ENCODE measurements around the gene HMBS. TPM values are rescaled to one million over a fixed set of nuclear protein-coding genes. Genes with fewer than 3 reads are reported as not detected.
"Not testable (repeated sequence)": the region's sequence is repeated elsewhere in the genome, so short reads cannot be mapped to it uniquely, and the experiment has no call there.

Gene HMBS
- polyA plus RNA-seq: 10 to 100 TPM; 13.7 to 23.3 (median 14.7) TPM

DNA sequence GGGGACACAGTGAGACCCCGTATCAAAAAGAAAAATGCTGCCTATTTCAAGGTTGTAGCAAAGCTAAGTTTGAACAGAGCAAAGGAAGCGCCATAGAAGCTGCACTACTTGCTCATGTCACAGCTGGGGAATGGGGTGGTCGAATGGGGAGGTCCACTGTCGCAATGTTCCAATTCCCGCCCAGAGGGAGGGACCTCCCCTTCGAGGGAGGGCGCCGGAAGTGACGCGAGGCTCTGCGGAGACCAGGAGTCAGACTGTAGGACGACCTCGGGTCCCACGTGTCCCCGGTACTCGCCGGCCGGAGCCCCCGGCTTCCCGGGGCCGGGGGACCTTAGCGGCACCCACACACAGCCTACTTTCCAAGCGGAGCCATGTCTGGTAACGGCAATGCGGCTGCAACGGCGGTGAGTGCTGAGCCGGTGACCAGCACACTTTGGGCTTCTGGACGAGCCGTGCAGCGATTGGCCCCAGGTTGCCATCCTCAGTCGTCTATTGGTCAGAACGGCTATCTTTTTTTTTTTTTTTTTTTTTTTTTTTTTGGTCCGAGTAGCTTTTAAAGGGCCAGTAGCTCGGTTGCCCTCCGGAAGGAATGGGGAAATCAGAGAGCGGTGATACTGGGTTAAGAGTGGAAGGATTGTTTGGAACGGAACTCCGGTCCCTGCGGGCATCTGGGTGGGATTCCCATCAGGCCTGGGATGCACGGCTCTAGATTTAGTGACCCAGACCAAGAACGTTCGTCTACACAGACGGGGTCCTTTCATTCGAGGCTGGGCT, at the start of gene HMBS:
Gene HMBS (plus strand): TSS at position 219 of the 774 bp plus-strand sequence. CDS start 153 bp downstream, at position 372.
- H3K27ac ChIP-seq (ENCODE audit: low read depth, low read length): peak within 1 kb of the TSS; percentile 48
- 0 to 1% (median 1%) methylated on average over 45 of the region's 45 CpGs for WGBS, 3 donors

DNA sequence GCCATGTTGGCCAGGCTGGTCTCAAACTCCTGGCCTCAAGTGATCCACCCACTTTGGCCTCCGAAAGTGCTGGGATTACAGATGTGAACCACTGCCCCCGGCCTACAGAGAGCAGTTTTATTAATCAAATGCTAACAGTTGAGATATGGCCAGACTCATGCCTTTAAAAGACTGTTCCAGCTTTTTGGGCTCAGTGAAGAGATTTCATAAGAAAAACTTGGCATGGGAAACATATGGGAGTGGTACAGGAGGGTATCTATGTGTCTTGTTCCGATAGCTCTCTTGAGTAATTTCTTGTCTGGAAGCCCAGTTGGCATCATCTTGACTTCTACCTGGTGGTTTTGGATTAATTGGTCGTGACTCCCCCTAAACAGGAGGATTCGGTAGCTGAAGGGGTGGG, 45.8 kb upstream of the HMBS start:
- no peak overlapping the region for H3K27ac ChIP-seq (ENCODE audit: low read depth, low read length)
- WGBS, 3 donors: 74 to 85% (median 82%) methylated on average over 5 of the region's 5 CpGs

DNA sequence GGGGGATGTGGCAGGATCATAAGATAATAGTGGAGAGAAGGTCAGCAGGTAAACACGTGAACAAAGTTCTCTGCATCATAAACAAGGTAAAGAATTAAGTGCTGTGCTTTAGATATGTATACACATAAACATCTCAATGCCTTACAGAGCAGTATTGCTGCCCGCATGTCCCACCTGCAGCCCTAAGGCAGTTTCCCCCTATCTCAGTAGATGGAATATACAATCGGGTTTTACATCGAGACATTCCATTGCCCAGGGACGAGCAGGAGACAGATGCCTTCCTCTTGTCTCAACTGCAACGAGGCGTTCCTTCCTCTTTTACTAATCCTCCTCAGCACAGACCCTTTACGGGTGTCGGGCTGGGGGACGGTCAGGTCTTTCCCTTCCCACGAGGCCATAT, 45.2 kb upstream of the HMBS start:
- H3K27ac ChIP-seq (ENCODE audit: low read depth, low read length): not testable (repeated sequence)
- WGBS, 3 donors: 19 to 63% (median 25%) methylated on average over 7 to 11 of the region's 11 CpGs

DNA sequence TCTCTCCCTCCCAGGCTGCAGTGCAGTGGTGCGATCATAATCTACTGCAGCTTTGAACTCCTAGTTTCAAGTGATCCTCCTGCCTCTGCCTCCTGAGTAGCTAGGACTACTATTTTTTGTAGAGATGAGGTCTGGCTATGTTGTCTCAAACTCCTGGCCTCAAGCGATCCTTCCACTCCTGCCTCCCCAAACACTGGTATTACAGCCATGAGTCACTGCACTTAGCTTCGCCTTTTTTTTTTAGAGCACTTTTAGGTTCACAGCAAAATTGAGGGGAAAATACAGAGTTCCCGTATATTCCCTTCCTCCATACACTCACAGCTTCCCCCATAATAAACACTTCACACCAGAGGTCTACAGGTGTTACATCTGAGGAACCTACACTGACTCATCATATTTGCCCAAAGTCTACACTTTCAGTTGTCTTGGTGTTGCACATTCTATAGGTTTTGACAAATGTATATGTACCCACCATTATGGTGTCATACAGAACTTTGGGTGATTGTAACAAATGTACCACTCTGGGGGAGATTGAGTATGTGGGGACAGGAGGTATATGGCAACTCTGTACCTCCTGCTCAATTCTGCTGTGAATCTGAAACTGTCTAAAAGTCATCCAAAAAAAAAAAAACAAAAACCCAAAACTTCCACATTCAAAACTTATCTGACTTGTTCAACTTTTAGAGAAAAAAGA, 42.7 kb upstream of the HMBS start:
- H3K27ac ChIP-seq (ENCODE audit: low read depth, low read length): no peak overlapping the region
- 90 to 95% (median 91%) methylated on average over 4 of the region's 4 CpGs for whole genome bisulfite sequencing, 3 donors

DNA sequence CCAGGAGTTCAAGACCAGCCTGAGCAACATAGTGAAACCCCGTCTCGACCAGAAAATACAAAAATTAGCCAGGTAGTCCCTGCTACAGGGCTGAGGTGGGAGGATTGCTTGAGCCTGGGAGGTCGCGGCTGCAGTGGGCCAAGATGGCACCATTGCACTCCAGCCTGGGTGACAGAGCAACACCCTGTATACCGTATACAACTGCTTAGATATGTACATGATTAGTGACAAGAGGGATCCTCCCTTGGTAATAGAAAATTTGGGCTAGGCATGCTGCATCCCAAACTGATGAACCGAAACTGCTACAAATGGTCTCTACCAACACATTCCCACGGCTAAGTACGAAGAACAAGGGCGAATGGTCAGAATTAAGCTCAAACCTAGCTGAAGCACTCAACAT, 41.8 kb upstream of the HMBS start:
- no peak overlapping the region for H3K27ac ChIP-seq (ENCODE audit: low read depth, low read length)
- WGBS, 3 donors: 83 to 91% (median 91%) methylated on average over 9 of the region's 9 CpGs

DNA sequence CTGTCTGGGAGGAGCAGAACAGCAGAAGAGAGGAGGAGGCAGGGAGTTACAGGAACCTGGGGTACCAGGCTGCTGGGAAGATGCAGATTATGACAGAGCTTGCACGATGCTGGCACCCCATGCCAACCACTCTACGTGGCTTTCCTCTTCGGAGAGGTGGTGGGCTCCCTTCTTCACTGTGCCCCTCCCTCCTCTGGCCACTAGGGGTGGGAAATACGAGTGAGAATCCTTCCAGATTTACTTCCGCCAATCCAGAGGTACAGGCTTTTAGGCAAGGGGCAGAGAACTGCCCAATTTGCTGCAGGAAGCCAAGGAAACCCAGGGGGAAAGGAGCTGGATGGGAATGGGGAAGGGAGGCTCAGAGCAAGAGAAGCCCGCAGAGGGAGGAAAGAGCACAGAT, 40.0 kb upstream of the HMBS start:
- no peak overlapping the region for H3K27ac ChIP-seq (ENCODE audit: low read depth, low read length)
- WGBS, 3 donors: 75 to 84% (median 79%) methylated on average over 6 of the region's 6 CpGs

DNA sequence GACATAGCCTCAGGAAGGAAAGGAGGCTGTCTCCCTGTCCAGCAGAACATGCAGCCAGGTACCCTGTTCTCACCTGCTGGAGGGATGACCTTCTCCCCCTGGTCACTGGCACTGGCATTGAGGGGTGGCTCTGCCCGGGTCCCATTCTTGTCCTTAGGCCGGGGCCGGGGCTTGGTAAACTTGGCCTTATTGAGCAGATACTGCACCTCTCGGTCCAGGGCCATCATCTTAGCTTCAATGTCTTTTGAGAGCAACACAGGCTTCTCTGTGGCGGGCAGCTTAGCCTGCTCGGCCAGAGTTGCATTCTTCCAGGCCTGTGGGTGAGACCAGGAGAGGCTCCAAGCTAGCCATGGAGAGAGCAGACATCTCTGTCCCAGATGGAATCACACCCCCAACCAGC, 38.2 kb upstream of the HMBS start:
- H3K27ac ChIP-seq (ENCODE audit: low read depth, low read length): no peak overlapping the region
- 96 to 98% (median 97%) methylated on average over 6 of the region's 6 CpGs for WGBS, 3 donors

DNA sequence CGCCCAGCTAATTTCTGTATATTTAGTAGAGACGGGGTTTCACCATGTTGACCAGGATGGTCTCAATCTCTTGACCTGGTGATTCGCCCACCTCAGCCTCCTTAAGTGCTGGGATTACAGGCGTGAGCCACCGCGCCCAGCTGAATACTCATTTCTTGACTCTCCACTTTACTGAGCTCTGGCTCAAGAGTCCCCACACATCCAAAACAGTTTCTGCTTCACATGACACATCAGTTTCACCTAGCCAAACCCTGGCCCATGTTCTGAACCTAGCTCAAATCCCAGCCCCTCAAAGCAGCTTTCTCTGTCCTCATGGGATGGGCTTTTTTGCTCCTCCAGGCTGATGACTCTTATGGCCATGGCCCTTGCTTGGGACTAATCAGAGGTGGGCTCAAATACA, 37.5 kb upstream of the HMBS start:
- 95 to 98% (median 97%) methylated on average over 6 of the region's 6 CpGs for WGBS, 3 donors
- no peak overlapping the region for H3K27ac ChIP-seq (ENCODE audit: low read depth, low read length)

DNA sequence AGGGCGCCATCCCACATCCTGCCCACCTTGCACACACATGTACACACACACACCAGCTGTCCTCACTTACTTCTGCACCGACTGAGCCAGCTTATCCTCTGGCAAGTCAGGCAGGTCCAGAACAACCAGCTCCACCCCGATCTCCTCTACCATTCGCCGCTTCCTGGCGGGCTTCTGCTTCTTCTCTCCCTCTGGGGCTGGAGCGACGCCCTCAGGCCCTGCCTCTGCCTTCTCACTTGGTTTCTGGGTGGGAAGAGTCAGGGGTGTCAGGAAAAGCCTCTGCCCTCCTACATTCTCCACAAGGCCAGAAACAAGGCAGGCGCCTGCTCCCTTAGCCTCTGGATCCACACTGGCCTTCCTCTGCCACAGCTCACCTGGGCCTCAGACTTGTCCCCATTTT, 36.0 kb upstream of the HMBS start:
- H3K27ac ChIP-seq (ENCODE audit: low read depth, low read length): no peak overlapping the region
- 87 to 96% (median 91%) methylated on average over 9 of the region's 9 CpGs for WGBS, 3 donors

DNA sequence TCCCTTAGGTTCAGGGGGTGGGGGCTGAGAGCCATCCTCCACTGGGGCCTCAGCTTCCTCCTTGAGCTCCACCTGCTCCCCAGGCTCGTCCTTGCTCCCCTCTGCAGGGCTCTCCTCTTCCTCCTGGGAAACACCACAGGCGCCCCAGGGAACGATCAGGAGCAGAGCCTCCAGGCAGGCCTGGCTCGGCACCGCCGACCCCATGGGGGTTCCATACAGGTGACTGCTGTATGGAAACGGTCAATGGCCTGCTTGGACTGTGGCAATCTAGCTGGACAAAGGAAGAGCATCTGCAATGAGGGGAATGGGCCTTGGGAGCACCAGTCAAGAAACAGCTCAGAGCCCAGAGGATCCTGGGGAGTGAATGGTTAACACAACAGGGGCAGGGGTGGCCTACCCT, 35.6 kb upstream of the HMBS start:
- 87 to 91% (median 90%) methylated on average over 7 of the region's 7 CpGs for WGBS, 3 donors
- no peak overlapping the region for H3K27ac ChIP-seq (ENCODE audit: low read depth, low read length)

DNA sequence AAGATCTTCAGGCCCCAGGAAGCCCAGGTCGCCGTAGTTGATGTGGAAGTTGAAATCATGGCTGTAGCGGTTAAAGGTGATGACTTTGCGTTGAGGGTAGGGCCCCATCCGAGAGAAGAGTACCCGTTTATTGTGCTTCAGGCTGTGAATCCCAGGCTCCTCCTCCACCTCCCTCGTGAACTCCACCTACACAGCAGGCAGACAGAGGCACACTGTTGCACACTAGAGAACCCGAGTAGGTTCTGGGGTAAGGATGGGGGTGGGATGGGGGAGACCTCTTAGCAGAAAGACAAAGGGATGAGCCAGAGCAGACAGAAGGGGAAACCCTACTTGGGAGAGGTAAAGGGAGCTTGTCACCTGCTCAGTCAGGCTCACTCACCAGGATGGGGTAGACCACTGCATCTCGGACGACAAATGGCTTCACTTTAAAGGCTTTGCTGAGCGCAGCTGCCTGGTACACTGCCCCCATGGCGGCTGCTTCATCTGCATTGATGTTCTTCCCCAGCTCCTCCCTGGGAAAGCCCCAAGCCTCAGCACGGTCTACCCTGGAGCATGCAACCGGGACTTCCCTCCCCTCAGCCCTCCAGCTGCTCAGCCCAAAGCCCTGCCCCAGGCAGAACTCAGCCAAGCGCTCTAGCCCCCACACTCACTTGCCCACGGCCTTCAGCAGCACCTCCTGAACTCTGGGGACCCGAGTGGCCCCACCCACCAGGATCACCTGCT, 33.1 kb upstream of the HMBS start:
- 80 to 85% (median 85%) methylated on average over 17 of the region's 17 CpGs for whole genome bisulfite sequencing, 3 donors

DNA sequence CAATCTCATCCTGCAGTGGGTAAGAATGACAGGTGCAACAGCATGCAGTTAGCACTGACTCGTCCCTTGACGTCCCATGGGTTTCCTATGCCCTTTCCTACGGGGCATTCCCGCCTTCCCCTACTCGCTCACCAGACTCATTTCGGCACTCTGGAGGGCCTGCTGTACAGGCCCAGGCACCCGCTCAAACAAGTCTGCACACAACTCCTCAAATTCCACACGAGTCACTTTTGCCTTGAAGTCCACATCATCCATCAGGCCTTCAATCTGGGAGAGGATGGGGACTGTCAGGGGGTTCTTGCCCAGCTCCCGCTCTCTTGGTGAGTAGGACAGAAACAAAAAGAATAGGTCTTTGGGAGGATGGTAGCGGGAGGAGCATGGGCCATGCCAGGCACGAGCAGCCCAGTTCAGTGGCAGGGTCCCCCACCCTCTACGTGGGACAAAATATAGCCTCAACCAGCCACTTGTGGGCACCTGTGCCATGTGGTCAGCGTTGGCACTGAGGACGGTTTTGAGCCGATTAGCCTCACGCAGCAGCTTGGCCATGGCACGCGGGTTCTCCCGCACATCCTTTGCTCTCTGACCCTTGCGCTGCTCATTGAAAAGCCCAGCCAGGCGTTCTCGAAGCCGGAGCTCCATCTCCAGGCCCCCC, 32.4 kb upstream of the HMBS start:
- 91 to 94% (median 94%) methylated on average over 23 of the region's 23 CpGs for WGBS, 3 donors
- H3K27ac ChIP-seq (ENCODE audit: low read depth, low read length): no peak overlapping the region

More for the DNA sequence above, 33.1 kb upstream of the HMBS start:
- H3K27ac ChIP-seq (ENCODE audit: low read depth, low read length): no peak overlapping the region

DNA sequence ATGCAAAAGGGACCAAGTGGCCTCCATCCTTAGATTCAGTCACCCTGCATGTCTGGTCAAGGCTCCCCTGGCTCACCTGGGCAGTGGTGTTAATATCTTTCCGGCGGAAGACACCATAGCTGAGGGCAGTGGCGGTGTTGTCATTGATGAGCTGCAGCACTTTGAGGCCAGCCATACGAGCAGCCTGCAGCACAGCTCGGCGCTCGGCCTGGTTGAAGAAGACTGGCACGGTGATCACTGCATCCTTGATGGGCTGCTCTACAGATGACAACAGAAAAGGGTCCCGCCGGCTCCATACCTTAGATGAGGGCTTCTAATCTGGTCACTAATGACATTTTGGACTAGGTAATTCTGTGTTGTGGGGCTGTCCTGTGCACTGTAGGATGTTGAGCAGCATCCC, 30.3 kb upstream of the HMBS start:
- no peak overlapping the region for H3K27ac ChIP-seq (ENCODE audit: low read depth, low read length)
- WGBS, 3 donors: 77 to 97% (median 93%) methylated on average over 10 of the region's 10 CpGs

DNA sequence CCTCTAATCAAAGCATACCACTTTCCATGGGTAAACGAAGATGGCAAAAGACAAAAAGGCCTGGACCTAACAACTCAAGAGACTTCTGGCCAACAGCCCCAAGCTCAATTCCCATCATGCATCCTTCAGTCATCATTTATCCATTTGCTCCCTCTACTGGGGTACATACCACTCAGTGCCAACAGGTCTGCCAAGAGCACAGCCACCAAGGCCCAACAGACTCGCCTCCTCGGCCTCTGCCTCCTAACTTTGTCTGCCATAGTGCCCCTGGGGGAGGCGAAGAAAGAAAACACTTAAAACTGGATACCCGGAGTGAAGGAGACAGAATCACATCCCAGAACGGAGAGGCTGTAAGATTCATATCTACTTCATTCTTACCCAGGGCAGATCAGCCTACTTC, 28.8 kb upstream of the HMBS start:
- 22 to 62% (median 57%) methylated on average over 6 of the region's 6 CpGs for WGBS, 3 donors
- H3K27ac ChIP-seq (ENCODE audit: low read depth, low read length): no peak overlapping the region

DNA sequence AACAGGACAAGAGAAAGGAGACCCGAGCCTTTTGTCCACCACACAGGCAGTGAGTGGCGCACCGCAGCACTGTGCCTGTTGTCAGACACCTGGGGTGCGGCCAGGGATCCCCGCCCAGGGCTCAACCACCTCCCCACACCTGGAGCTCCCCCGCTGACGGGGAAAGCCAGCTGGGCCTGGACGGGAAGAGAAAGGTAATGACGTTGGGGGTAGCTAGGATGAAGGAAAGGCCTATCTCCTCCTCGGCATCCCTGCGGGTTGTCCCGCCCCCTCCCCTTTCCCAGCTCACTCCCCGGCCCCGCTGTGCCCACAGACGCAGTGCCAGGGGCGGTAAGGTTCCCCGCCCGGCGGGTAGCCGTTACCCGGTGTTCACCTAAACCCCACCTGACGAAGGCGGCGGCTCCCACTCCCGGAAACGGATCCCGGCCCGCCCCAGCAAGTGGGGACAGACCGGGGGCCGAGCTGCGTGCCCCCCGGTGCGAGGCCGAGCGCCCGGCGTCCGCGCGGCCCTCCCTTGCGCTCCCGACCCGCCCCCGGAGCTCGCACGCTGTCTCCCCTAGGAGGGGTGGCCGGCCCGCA, 28.2 kb upstream of the HMBS start:
- H3K27ac ChIP-seq (ENCODE audit: low read depth, low read length): no peak overlapping the region
- WGBS, 3 donors: 0 to 1% (median 1%) methylated on average over 28 to 48 of the region's 48 CpGs

DNA sequence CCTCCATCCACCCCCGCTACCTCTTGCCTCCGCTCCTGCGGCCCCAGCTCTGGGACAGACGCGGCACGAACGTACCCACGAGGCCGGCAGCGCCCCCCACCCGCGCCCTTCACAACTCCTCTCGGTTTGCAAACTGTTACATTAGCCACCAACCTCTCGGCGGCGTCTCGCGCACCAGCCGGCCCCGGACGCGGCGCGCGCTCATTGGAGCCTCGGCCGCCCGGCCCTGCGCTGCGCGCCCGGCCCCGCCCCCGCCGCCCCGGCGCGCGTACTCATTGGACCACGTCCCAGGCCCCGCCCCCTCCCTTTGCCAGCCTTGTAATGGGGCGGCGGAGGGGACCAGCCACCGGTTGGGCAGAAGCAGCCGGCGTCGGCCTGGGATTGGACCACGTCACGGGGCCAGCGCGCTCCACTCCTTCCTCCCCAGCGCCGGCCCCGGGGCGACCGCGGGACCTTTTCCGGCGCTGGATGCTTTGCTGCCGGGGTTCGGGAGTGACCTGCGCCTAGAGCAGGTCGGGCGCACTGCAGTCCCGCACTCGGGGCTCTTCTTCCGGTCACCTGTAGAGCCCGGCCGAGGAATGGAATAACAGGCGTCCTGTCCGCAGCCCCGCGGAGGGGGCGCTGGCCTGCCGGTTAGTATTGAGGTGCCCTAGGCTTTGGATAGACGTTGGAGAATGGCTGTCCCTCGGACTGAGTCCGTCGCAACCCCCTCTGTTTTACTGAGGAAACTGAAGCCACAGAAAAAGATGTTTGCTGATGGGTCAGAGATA, 27.5 kb upstream of the HMBS start, which contains the start of gene HYOU1:
Gene HYOU1 (minus strand): TSS at position 206 of the 770 bp plus-strand sequence. CDS start 1,045 bp downstream, outside the sequence.
- WGBS, 3 donors: 0 to 1% (median 0%) methylated on average over 53 to 79 of the region's 79 CpGs
- H3K27ac ChIP-seq (ENCODE audit: low read depth, low read length): peak within 1 kb of the TSS; percentile 23

DNA sequence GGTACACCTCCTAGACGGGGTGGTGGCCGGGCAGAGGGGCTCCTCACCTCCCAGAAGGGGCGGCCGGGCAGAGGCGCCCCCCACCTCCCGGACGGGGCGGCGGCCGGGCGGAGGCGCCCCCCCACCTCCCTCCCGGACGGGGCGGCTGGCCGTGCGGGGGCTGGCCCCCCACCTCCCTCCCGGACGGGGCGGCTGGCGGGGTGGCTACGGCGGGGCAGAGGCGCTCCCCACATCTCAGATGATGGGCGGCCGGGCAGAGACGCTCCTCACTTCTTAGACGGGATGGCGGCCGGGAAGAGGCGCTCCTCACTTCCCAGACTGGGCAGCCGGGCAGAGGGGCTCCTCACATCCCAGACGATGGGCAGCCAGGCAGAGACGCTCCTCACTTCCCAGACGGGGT, 25.6 kb upstream of the HMBS start:
- 80 to 92% (median 85%) methylated on average over 10 to 29 of the region's 35 CpGs for WGBS, 3 donors
- H3K27ac ChIP-seq (ENCODE audit: low read depth, low read length): not testable (repeated sequence)

DNA sequence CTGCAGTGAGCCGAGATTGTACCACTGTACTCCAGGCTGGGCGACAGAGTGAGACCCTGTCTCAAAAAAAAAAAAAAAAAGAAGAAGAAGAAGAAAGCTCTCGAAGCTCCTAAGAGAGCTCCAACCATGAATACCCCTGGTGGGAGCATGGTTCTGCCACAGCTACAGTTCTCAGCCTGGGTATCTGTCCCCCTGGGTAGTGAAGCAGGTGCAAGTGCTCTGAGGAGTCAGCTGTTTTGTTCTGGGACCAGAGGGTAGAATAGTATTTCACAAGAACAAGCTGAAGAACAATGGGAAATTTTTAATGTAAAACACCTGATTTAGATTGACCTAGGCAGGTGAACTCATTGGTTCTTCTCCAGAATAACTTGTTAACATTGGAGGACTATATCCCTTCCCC, 23.4 kb upstream of the HMBS start:
- no peak overlapping the region for H3K27ac ChIP-seq (ENCODE audit: low read depth, low read length)
- 25 to 92% (median 88%) methylated on average over 1 to 3 of the region's 3 CpGs for WGBS, 3 donors

All from adipose tissue (tissue), 3 donors.